HCT116 (cell line): ENCODE measurements around the gene PSME2. TPM values are rescaled to one million over a fixed set of nuclear protein-coding genes. Genes with fewer than 3 reads are reported as not detected.

Experiments
- ATAC-seq: fragments of 200-7000 bp; cut with Tn5 transposase; 2 replicates; pipeline ENCODE4 v1.9.1; 2020; ENCODE audit warnings: mild to moderate bottlenecking, moderate library complexity
- BruUV-seq: library from RNA; stranded (reverse); fragments of 400-500 nt; replicated peaks from 2 replicates; lab custom pipeline; 2021; lab: Mats Ljungman, UMichigan
- CTCF ChIA-PET: fragments of 300-600 bp; sonication (Branson Sonifier 250); formaldehyde crosslinking; loops from one replicate; lab custom pipeline; 2021; ENCODE audit warnings: antibody characterized with exemption; lab: Charles Lee
- POLR2A ChIA-PET: fragments of 300-600, 350-600 bp; sonication (Branson Sonifier 250); formaldehyde crosslinking; loops from one replicate; lab custom pipeline; 2021; ENCODE audit warnings: antibody characterized with exemption; lab: Charles Lee
- RAD21 ChIA-PET, 2 experiments: fragments of 300-600 bp; sonication (Branson Sonifier 250); formaldehyde crosslinking; loops; one replicate each; lab custom pipeline; 2023; ENCODE audit warnings: low total read pairs in 2 of 2; ENCODE audit not compliant: uncharacterized antibody in 2 of 2, unreplicated experiment in 2 of 2, low non-redundant PET in 1 of 2; lab: Charles Lee
- DNase-seq: peaks from one replicate; pipeline ENCODE4 v3.0.0-alpha.2; 2010; ENCODE audit warnings: low read depth, low spot score
- H2AFZ ChIP-seq: fragments of 200-600 bp; shearing (Covaris generic), sonication (generic); 2 replicates; pipeline ENCODE4 v1.6.1; 2017; ENCODE audit warnings: low read depth, mixed run types, mixed read lengths, antibody characterized with exemption, low read length; ENCODE audit not compliant: poor library complexity, severe bottlenecking
- H3K27ac ChIP-seq: 2 replicates; pipeline ENCODE4 v1.5.1; 2012; ENCODE audit warnings: low read depth, low read length
- H3K27me3 ChIP-seq: fragments of 200-600 bp; sonication (generic); 2 replicates; pipeline ENCODE4 v1.6.1; 2016; ENCODE audit warnings: mixed run types, low read length, mixed read lengths; ENCODE audit not compliant: insufficient read depth
- H3K36me3 ChIP-seq, 2 experiments: fragments of 200-500 bp in 1 of 2; fragments of 200-600 bp in 1 of 2; sonication (Bioruptor generic) in 1 of 2; sonication (generic) in 1 of 2; 2 replicates each; pipeline versions ENCODE4 v1.5.1 to v1.6.1; 2014 to 2016; ENCODE audit warnings: low read length in 2 of 2, inconsistent platforms in 1 of 2, mixed read lengths in 1 of 2, mixed run types in 1 of 2; ENCODE audit not compliant: insufficient read depth in 2 of 2, control insufficient read depth in 1 of 2
- H3K4me1 ChIP-seq, 2 experiments: fragments of 200-600 bp in 1 of 2; sonication (generic) in 1 of 2; 2 replicates each; pipeline versions ENCODE4 v1.5.1 to v1.6.1; 2012 to 2017; ENCODE audit warnings: low read length in 2 of 2, inconsistent platforms in 1 of 2, mild to moderate bottlenecking in 1 of 2, mixed read lengths in 1 of 2, mixed run types in 1 of 2, moderate library complexity in 1 of 2; ENCODE audit not compliant: insufficient read depth in 2 of 2, control insufficient read depth in 1 of 2
- H3K4me2 ChIP-seq: fragments of 200-600 bp; sonication (generic); 2 replicates; pipeline ENCODE4 v1.6.1; 2017; ENCODE audit warnings: mixed run types, low read length, mixed read lengths
- H3K4me3 ChIP-seq, 2 experiments: fragments of 200-600 bp in 1 of 2; sonication (generic) in 1 of 2; replicated peaks in 1 of 2; 2 replicates each; pipeline ENCODE4 v1.5.1; 2011 to 2016; ENCODE audit warnings: low read length in 2 of 2, control low read depth in 1 of 2, low read depth in 1 of 2, mild to moderate bottlenecking in 1 of 2, mixed read lengths in 1 of 2, mixed run types in 1 of 2
- H3K79me2 ChIP-seq: fragments of 200-600 bp; sonication (generic); 2 replicates; pipeline ENCODE4 v1.6.1; 2017; ENCODE audit warnings: mild to moderate bottlenecking, mixed run types, low read length, moderate library complexity, mixed read lengths; ENCODE audit not compliant: insufficient read depth
- H3K9ac ChIP-seq: fragments of 200-600 bp; sonication (generic); 2 replicates; pipeline ENCODE4 v1.6.1; 2016; ENCODE audit warnings: low read length, mixed read lengths
- H3K9me2 ChIP-seq: fragments of 200-600 bp; sonication (generic), shearing (Covaris generic); 2 replicates; pipeline ENCODE4 v1.6.1; 2017; ENCODE audit warnings: mixed run types, mild to moderate bottlenecking, moderate library complexity; ENCODE audit not compliant: insufficient read depth
- H3K9me3 ChIP-seq, 2 experiments: fragments of 200-500 bp in 1 of 2; fragments of 200-600 bp in 1 of 2; sonication (Bioruptor generic) in 1 of 2; sonication (generic) in 1 of 2; 2 replicates each; pipeline ENCODE4 v1.6.1; 2014 to 2017; ENCODE audit warnings: low read length in 2 of 2, mixed read lengths in 2 of 2, inconsistent platforms in 1 of 2, low read depth in 1 of 2, mild to moderate bottlenecking in 1 of 2, mixed run types in 1 of 2, moderate library complexity in 1 of 2; ENCODE audit not compliant: control insufficient read depth in 1 of 2, insufficient read depth in 1 of 2
- H4K20me1 ChIP-seq: fragments of 200-600 bp; sonication (generic), shearing (Covaris generic); 2 replicates; pipeline ENCODE4 v1.6.1; 2017; ENCODE audit warnings: mixed run types, mild to moderate bottlenecking, moderate library complexity; ENCODE audit not compliant: insufficient read depth
- CBX3 ChIP-seq: IDR thresholded peaks from 2 replicates; pipeline ENCODE4 v1.6.1; 2012; ENCODE audit warnings: low read depth
- FOSL1 ChIP-seq: IDR thresholded peaks from 2 replicates; pipeline ENCODE4 v1.6.1; 2012; ENCODE audit warnings: low read depth
- RAD21 ChIP-seq: IDR thresholded peaks from 2 replicates; pipeline ENCODE4 v1.6.1; 2012; ENCODE audit warnings: low read depth, mild to moderate bottlenecking
- ZFX ChIP-seq: fragments of 450-650 bp; IDR thresholded peaks from 2 replicates; pipeline ENCODE4 v1.6.1; 2017
- intact Hi-C: fragments of 100-400 bp; cut with micrococcal nuclease; formaldehyde crosslinking; loops from 2 replicates; pipeline ENCODE4 v1.10.0; 2022
- total RNA-seq: library from RNA; stranded (reverse); gene quantifications from one replicate; pipeline ENCODE4 v1.2.1, GENCODE V29; 2021; ENCODE audit not compliant: unreplicated experiment
- TF ChIP-seq, protein P1 (sequence below), 3 experiments: fragments of 200-600 bp in 1 of 3; sonication (generic) in 1 of 3; IDR thresholded peaks in 2 of 3; conservative IDR thresholded peaks in 1 of 3; 2 replicates each; pipeline ENCODE4 v1.5.1; 2012 to 2017; ENCODE audit warnings: low read depth in 2 of 3, low read length in 2 of 3, antibody characterized with exemption in 1 of 3, borderline replicate concordance in 1 of 3, control low read depth in 1 of 3, mild to moderate bottlenecking in 1 of 3, mixed read lengths in 1 of 3, mixed run types in 1 of 3, moderate library complexity in 1 of 3; ENCODE audit not compliant: insufficient read depth in 1 of 3
- TF ChIP-seq, protein P2 (sequence below): IDR thresholded peaks from 2 replicates; pipeline ENCODE4 v1.6.1; 2011; ENCODE audit warnings: mild to moderate bottlenecking, low read length, moderate library complexity; ENCODE audit not compliant: insufficient replicate concordance; ENCODE audit errors: extremely low read depth

Gene PSME2
- total RNA-seq, 1 experiment from 2014 or later: 160 TPM

DNA sequence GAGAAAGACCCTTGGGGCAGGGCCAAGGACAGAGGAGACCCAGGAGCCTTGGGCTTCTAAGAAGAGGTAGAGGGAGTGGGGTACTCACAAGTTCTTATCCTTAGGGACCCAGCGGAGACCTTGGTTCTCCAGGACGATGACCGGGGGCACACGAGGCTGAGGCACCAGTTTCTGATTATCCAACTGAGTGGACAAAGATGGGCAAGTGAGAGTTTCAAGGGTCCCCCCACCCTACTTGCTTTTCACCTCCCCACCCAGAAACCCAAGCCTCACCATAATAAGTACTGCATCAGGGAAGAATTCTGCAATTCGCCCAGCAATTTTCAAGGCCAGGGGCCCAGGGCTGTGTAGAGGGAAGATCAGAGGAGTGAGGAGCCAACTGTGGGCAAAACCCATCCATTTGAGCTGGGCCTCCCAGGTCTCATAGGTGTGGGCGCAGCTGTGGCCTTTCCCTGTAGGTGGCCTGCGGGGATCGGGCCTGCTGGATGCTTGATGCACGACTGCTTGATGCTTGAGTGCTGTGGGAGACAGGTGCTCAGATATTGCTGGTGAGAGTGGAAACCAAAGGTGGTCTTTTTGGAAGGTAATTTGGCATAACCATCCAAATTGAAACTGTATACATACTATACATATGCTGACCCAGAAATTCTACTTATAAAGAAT is 7.0 kb downstream of the PSME2 start:
- Histone ChIP-seq H3K9me3 (no peaks in the 10 kb centered on the region), H3K9ac (no peak overlapping the region), H3K27ac (peak overlapping the region; percentile 91; the same call in 1 of the 2 replicates), H3K4me3 (peak overlapping the region; percentile 66 to 87; a peak in 3 of 4 replicates), H4K20me1 (no peaks in the 10 kb centered on the region), H3K4me1 (peaks cover 26 to 48% of the 10 kb centered on the region in 2 experiments)
- POLR2A ChIA-PET: interaction anchor here (1.3 to 2.9 kb wide), 3 partner anchors 7 to 25 kb away, joined by 4 to 36 read pairs (median 7); partner anchors contain the start of genes DCAF11, IRF9, NRL and PSME2
- RAD21 ChIA-PET: no interaction called here
- CTCF ChIA-PET: interaction anchor here (0.6 to 2.0 kb wide), 2 partner anchors 31 to 81 kb away, joined by 3 to 7 read pairs; no protein-coding TSS in a partner anchor
- no peak for DNase-seq
- TF ChIP-seq RAD21: no peak
- TF ChIP-seq FOSL1: no peak
- TF ChIP-seq, protein P1, sequence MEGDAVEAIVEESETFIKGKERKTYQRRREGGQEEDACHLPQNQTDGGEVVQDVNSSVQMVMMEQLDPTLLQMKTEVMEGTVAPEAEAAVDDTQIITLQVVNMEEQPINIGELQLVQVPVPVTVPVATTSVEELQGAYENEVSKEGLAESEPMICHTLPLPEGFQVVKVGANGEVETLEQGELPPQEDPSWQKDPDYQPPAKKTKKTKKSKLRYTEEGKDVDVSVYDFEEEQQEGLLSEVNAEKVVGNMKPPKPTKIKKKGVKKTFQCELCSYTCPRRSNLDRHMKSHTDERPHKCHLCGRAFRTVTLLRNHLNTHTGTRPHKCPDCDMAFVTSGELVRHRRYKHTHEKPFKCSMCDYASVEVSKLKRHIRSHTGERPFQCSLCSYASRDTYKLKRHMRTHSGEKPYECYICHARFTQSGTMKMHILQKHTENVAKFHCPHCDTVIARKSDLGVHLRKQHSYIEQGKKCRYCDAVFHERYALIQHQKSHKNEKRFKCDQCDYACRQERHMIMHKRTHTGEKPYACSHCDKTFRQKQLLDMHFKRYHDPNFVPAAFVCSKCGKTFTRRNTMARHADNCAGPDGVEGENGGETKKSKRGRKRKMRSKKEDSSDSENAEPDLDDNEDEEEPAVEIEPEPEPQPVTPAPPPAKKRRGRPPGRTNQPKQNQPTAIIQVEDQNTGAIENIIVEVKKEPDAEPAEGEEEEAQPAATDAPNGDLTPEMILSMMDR (IDR thresholded peaks at IDR 0.05 in 2 of 3, conservative IDR thresholded peaks at IDR 0.05 in 1 of 3; ENCODE audit: borderline replicate concordance in 1 of 3, insufficient read depth in 1 of 3, low read depth in 2 of 3, low read length in 2 of 3): peak in 2 of 3 experiments; percentile 27 to 30; a peak in 3 of 6 replicates
- no peak for TF ChIP-seq ZFX
- TF ChIP-seq, protein P2, sequence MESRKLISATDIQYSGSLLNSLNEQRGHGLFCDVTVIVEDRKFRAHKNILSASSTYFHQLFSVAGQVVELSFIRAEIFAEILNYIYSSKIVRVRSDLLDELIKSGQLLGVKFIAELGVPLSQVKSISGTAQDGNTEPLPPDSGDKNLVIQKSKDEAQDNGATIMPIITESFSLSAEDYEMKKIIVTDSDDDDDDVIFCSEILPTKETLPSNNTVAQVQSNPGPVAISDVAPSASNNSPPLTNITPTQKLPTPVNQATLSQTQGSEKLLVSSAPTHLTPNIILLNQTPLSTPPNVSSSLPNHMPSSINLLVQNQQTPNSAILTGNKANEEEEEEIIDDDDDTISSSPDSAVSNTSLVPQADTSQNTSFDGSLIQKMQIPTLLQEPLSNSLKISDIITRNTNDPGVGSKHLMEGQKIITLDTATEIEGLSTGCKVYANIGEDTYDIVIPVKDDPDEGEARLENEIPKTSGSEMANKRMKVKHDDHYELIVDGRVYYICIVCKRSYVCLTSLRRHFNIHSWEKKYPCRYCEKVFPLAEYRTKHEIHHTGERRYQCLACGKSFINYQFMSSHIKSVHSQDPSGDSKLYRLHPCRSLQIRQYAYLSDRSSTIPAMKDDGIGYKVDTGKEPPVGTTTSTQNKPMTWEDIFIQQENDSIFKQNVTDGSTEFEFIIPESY: no peak
- no peak for TF ChIP-seq CBX3
- TF ChIP-seq, all 23 proteins: peak for 1
- H3K79me2 ChIP-seq: peaks cover 45% of the 10 kb centered on the region
- intact Hi-C loops: no loop called here
- H3K4me2 ChIP-seq: peak overlapping the region; percentile 91
- H2AFZ ChIP-seq: no peak overlapping the region
- no TSS peak for BruUV-seq
- H3K27me3 ChIP-seq: no peaks in the 10 kb centered on the region
- H3K36me3 ChIP-seq: peaks cover 21 to 25% of the 10 kb centered on the region in 2 experiments
- ATAC-seq: no peak
- H3K9me2 ChIP-seq: no peaks in the 10 kb centered on the region
